Muscle layer of duodenum (tissue), 2 donors: Measurements from ENCODE around the gene GPR142.

Source experiments
- H3K27ac ChIP-seq: one replicate; pipeline ENCODE4 v1.7.0; 2013; ENCODE audit warnings: mild to moderate bottlenecking, low read length
- H3K27me3 ChIP-seq: one replicate; pipeline ENCODE4 v1.7.0; 2013; ENCODE audit warnings: low read depth, mild to moderate bottlenecking, control low read depth, low read length
- H3K36me3 ChIP-seq, 2 donors: one replicate each; pipeline ENCODE4 v1.7.0; 2013; ENCODE audit warnings: low read length in 2 of 2, control low read depth in 1 of 2, mild to moderate bottlenecking in 1 of 2; ENCODE audit not compliant: insufficient read depth in 2 of 2, control insufficient read depth in 1 of 2
- H3K4me1 ChIP-seq, 2 donors: one replicate each; pipeline ENCODE4 v1.7.0; 2013; ENCODE audit warnings: low read length in 2 of 2, mild to moderate bottlenecking in 2 of 2, control low read depth in 1 of 2, moderate library complexity in 1 of 2; ENCODE audit not compliant: insufficient read depth in 2 of 2, control insufficient read depth in 1 of 2
- H3K4me3 ChIP-seq, 2 donors: one replicate each; pipeline ENCODE4 v1.7.0; 2013; ENCODE audit warnings: low read length in 2 of 2, low read depth in 1 of 2, mild to moderate bottlenecking in 1 of 2
- H3K9me3 ChIP-seq, 2 donors: one replicate each; pipeline ENCODE4 v1.7.0; 2013; ENCODE audit warnings: low read length in 2 of 2, control low read depth in 1 of 2, mild to moderate bottlenecking in 1 of 2; ENCODE audit not compliant: control insufficient read depth in 1 of 2
- donor health status: healthy.

The GPR142 gene

DNA sequence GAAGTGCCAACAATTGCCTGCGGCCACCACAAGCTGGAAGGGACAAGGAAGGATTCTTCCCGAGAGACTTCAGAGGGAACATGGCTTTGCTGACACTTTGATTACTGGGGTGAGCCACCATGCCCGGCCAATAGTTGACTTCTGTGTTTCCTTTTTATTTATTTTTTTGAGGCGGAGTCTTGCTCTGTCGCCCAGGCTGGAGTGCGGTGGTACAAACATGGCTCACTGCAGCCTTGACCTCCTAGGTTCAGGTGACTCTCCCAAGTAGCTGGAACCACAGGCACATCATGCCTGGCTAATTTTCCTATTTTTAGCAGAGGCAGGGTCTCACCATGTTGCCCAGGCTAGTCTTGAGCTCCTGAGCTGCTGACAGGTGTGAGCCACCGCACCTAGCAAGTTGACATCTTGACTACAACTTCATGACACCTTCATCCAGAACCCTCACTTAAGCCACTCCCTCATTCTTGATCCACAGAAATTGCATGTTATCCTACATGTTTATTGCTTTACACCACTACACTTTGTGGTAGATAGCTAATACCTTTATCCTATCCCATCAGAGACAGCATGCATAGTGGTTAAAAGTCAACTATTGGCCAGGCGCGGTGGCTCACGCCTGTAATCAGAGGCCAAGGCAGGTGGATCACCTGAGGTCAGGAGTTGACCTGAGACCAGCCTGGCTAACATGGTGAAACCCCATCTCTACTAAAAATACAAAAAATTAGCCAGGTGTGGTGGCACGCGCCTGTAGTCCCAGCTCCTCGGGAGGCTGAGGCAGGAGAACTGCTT lies 48.5 kb downstream of the GPR142 start:
- Histone ChIP-seq H3K9me3 (no peaks in the 10 kb centered on the region), H3K36me3 (no peaks in the 10 kb centered on the region), H3K27ac (no peak overlapping the region), H3K27me3 (no peaks in the 10 kb centered on the region), H3K4me1 (no peaks in the 10 kb centered on the region), H3K4me3 (no peak overlapping the region)

DNA sequence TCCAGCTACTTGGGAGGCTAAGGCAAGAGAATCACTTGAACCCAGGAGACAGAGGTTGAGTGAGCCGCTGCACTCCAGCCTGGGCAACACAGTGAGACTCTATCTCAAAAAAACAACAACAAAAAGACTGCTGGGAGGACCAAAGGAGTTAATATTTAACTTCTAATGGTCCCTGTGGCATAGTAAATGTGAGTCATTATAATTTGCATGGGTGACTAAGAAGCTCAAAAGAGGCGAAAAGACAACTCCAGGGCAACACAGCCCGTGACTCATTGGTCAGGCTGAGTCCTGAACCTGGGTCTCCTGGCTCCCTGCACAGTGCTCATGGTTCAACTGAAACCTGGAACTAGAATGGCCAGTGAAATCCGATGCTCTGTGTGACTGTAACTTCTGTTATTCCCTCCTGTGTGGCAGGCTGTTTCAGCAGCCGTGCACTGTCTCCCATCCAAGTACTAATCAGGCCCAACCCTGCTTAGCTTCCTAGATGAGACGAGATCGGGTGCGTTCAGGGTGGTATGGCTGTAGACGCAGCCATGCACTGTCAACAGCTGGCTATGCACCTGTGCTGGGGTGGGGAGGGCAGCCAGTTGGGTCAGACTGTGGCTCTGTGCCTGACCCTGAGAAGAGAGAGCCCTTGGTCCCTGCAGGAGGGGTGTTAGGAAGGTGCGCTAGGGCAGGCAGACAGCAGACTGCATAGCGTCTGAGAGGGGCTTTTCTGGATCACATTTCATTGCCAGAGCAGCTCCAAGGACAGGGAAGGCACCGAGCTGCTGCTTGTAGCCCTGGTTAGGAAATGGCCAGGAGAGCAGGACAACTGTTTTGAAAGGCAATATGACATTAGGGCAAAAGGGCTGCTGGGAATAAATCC lies 50.1 kb downstream of the GPR142 start:
- Histone ChIP-seq H3K4me1 (no peaks in the 10 kb centered on the region), H3K27ac (no peak overlapping the region), H3K9me3 (no peaks in the 10 kb centered on the region), H3K27me3 (no peaks in the 10 kb centered on the region), H3K36me3 (no peaks in the 10 kb centered on the region), H3K4me3 (no peak overlapping the region)

DNA sequence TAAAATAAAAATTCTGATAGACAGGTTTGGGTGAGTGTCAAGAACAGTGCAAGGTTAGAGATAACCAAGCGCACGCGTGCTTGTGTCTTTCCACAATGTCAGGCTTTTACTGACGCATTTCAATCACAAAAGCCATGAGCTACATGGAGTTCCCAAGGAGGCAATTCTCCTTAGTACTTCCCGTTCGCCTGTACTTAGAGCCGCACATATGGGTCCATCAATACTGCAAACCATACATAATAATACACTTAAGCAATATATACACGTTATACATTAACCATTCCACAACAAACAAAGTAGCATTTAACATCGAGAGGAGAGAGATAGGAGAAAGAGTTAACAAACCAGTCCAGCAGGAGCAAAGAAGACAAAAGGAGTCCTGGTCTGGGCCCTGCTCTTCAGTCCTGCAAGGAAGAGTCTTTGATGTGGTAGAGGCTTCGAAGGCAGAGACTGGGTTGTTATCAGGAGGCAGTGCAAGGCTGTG lies 52.7 kb downstream of the GPR142 start:
- Histone ChIP-seq H3K9me3 (no peaks in the 10 kb centered on the region), H3K4me3 (no peak overlapping the region), H3K27me3 (no peaks in the 10 kb centered on the region), H3K27ac (no peak overlapping the region), H3K4me1 (no peaks in the 10 kb centered on the region), H3K36me3 (no peaks in the 10 kb centered on the region)
